ENCODE results near the gene NIM1K. TPM values are rescaled to one million over a fixed set of nuclear protein-coding genes. Genes with fewer than 3 reads are reported as not detected.

NIM1K gene
- total RNA-seq, 1 donor from 2014 or later = 0.51 TPM

DNA sequence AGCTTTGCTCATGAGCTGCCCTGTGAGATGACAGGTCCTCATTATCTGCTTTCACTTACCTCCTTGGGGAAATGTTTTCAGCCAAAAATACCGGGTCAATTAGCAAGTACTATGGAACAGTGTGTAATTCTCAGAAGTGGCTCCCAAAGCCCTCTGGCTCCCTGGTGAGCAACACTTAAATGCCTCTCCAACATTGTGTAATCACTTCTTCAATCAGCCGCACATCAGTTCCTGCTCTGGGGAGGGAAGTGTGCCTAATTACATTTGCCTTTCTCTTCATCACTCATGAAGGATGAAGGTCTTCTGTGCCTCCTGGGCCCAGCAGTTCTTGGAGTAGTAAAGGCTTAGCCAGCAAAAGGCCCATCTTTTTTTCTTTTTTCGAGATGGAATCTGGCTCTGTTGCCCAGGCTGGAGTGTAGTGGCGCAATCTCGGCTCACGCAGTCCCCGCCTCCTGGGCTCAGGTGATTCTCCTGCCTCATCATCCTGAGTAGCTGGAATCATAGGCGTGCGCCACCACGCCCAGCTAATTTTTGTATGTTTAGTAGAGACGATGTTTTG is 23.1 kb downstream of the NIM1K start:
- peaks cover 10% of the 10 kb centered on the region for H3K27me3 Mint-ChIP-seq
- intact Hi-C loops (cut with micrococcal nuclease) = no loop called here
- DNase-seq (no peak), ATAC-seq (ENCODE audit: low read depth) (no peak)
- H3K4me3 Mint-ChIP-seq = no peak overlapping the region
- H3K27ac Mint-ChIP-seq = no peak overlapping the region
- POLR2A ChIA-PET = no interaction called here
- H3K9me3 Mint-ChIP-seq = no peaks in the 10 kb centered on the region
- H3K4me1 Mint-ChIP-seq = no peaks in the 10 kb centered on the region
- H3K36me3 Mint-ChIP-seq (ENCODE audit: low read depth) = no peaks in the 10 kb centered on the region
- CTCF ChIA-PET = no interaction called here
- TF ChIP-seq, protein P1, sequence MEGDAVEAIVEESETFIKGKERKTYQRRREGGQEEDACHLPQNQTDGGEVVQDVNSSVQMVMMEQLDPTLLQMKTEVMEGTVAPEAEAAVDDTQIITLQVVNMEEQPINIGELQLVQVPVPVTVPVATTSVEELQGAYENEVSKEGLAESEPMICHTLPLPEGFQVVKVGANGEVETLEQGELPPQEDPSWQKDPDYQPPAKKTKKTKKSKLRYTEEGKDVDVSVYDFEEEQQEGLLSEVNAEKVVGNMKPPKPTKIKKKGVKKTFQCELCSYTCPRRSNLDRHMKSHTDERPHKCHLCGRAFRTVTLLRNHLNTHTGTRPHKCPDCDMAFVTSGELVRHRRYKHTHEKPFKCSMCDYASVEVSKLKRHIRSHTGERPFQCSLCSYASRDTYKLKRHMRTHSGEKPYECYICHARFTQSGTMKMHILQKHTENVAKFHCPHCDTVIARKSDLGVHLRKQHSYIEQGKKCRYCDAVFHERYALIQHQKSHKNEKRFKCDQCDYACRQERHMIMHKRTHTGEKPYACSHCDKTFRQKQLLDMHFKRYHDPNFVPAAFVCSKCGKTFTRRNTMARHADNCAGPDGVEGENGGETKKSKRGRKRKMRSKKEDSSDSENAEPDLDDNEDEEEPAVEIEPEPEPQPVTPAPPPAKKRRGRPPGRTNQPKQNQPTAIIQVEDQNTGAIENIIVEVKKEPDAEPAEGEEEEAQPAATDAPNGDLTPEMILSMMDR (IDR thresholded peaks at IDR 0.05) = no peak

DNA sequence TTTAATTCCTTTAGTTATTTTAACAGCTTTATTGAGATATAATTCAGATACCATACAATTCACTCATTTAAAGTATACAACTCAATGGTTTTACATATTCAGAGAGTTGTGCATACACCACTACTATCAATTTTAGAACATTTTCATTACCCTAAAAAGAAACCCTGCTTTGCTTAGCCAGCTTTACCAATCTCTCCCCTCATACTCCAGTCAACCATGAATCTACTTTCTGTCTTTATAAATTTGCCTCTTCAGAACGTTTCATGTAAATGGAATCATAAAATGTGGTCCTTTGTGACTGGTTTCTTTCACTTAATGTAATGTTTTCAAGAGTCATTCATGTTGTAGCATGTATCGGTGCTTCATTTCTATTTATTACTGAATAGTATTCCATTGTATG is 24.9 kb downstream of the NIM1K start:
- Mint-ChIP-seq H3K9me3 (no peaks in the 10 kb centered on the region), H3K4me3 (no peak overlapping the region), H3K36me3 (ENCODE audit: low read depth) (no peaks in the 10 kb centered on the region), H3K27me3 (peaks cover 2% of the 10 kb centered on the region), H3K4me1 (no peaks in the 10 kb centered on the region), H3K27ac (no peak overlapping the region)
- intact Hi-C loops (cut with micrococcal nuclease) = no loop called here
- DNase-seq (no peak), ATAC-seq (ENCODE audit: low read depth) (no peak)
- ChIA-PET CTCF (no interaction called here), POLR2A (no interaction called here)
- TF ChIP-seq, protein P1 (IDR thresholded peaks at IDR 0.05) = no peak

DNA sequence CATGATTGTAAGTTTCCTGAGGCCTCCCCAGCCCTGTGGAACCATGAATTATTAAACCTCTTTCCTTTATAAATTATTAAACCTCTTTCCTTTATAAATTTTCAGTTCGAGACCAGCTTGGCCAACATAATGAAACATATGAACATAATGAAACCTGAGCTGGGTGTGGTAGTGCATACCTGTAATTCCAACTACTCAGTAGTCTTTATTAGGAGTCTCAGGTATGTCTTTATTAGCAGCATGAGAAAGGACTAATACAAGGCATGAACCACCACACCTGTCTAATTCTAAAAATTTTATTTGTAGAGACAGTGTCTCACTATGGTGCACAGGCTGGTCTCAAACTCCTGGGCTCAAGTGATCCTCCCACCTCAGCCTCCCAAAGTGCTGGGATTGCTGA is 27.1 kb downstream of the NIM1K start:
- ChIA-PET CTCF (no interaction called here), POLR2A (no interaction called here)
- Mint-ChIP-seq H3K36me3 (ENCODE audit: low read depth) (no peaks in the 10 kb centered on the region), H3K4me3 (no peak overlapping the region), H3K27ac (no peak overlapping the region), H3K9me3 (no peaks in the 10 kb centered on the region), H3K4me1 (no peaks in the 10 kb centered on the region), H3K27me3 (no peaks in the 10 kb centered on the region)
- TF ChIP-seq, protein P1 (IDR thresholded peaks at IDR 0.05) = no peak
- ATAC-seq (ENCODE audit: low read depth) (no peak), DNase-seq (no peak)
- intact Hi-C loops (cut with micrococcal nuclease) = no loop called here

DNA sequence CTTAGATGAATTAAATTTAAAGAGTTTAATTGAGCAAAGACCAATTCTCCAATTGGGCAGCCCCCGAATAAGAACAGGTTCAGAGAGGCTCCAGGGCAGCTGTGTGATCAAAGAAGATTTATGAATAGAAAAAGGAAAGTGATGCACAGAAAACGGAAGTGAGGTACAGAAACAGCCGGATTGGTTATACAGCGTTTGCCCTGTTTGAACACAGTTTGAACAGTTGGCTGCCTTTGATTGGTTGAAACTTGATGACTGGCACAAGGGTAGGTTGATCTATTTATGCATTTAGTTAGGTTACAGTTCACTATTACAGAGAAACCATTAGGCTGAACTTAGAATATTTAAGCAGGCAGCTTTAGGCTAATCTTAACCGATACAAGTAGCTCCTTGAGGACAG is 29.5 kb downstream of the NIM1K start:
- Mint-ChIP-seq H3K27me3 (no peaks in the 10 kb centered on the region), H3K4me3 (no peak overlapping the region), H3K36me3 (ENCODE audit: low read depth) (no peaks in the 10 kb centered on the region), H3K27ac (no peak overlapping the region), H3K9me3 (no peaks in the 10 kb centered on the region), H3K4me1 (no peaks in the 10 kb centered on the region)
- POLR2A ChIA-PET = no interaction called here
- TF ChIP-seq, protein P1 (IDR thresholded peaks at IDR 0.05) = no peak
- intact Hi-C loops (cut with micrococcal nuclease) = loop anchor here (10.0 kb wide), 1 partner anchor 263 kb away; the partner anchor contains the start of gene TMEM267
- CTCF ChIA-PET = no interaction called here
- DNase-seq (no peak), ATAC-seq (ENCODE audit: low read depth) (no peak)

DNA sequence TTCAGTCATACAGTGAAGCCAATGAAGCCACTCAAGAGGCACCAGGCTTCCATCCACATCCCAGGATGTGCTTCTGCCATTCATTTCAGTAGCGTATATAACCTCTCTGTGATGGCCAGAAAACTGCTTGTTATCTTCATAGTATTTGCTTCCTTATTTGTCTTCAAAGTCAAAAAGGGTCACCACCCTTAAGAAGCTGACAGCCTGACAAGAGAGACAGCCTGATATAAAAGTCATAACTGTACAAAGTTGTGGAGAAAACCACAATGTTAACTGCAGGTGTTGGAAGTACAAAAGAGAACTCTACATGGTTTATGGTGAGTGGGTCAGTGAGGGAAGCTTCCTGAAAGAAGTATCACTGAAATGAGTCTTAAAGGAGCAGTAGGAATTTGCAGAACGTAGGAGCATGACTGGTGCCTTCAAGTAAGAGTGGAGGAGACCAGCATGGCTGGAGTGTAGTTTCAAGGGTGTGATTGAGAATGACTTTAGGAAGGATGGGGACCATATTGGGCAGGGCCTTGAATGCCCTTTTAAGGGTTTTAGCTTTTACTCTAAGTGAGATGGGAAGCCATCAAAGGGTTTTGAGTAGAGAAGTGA is 33.7 kb downstream of the NIM1K start:
- TF ChIP-seq, protein P1 (IDR thresholded peaks at IDR 0.05) = no peak
- no peaks in the 10 kb centered on the region for H3K36me3 Mint-ChIP-seq (ENCODE audit: low read depth)
- no peak for DNase-seq
- H3K4me1 Mint-ChIP-seq = no peaks in the 10 kb centered on the region
- CTCF ChIA-PET = interaction anchor here (1.8 kb wide), 1 partner anchor 164 kb away, joined by 11 read pairs; no protein-coding TSS in a partner anchor
- intact Hi-C loops (cut with micrococcal nuclease) = loop anchor here (2.0 to 10.0 kb wide), 2 partner anchors 163 to 259 kb away; partner anchors contain the start of gene TMEM267
- ATAC-seq (ENCODE audit: low read depth) = no peak
- POLR2A ChIA-PET = interaction anchor here (0.6 kb wide), 2 partner anchors 144 to 161 kb away, joined by 3 read pairs; no protein-coding TSS in a partner anchor
- H3K27ac Mint-ChIP-seq = no peak overlapping the region
- no peaks in the 10 kb centered on the region for H3K9me3 Mint-ChIP-seq
- no peaks in the 10 kb centered on the region for H3K27me3 Mint-ChIP-seq
- no peak overlapping the region for H3K4me3 Mint-ChIP-seq
